GM21515 (cell line): Measurements from ENCODE around the gene CRYZ.

Source experiments
- ATAC-seq: cut with Tn5 transposase; IDR thresholded peaks from one replicate; pipeline ENCODE4 v1.9.1; 2021; ENCODE audit not compliant: unreplicated experiment

CRYZ gene

GRCh38 chr1:74731399-74732052, 1.3 kb downstream of the CRYZ start:
- no peak for ATAC-seq

- ATAC-seq: no peak
These were observed 2.9 kb downstream of the CRYZ start for GRCh38 chr1:74729741-74730478.

- no peak for ATAC-seq
These were observed 4.1 kb downstream of the CRYZ start for GRCh38 chr1:74728736-74729135.

GRCh38 chr1:74726063-74726462, 6.8 kb downstream of the CRYZ start:
- no peak for ATAC-seq

- ATAC-seq: no peak
These were observed 15.2 kb downstream of the CRYZ start for GRCh38 chr1:74717626-74718025.

- ATAC-seq: no peak
These were observed 16.0 kb downstream of the CRYZ start for GRCh38 chr1:74716822-74717221.

- no peak for ATAC-seq
These were observed 17.0 kb downstream of the CRYZ start for GRCh38 chr1:74715806-74716205.

- ATAC-seq: no peak
These were observed 17.7 kb downstream of the CRYZ start for GRCh38 chr1:74715236-74715502.

- peak; percentile 55 for ATAC-seq
These were observed 18.2 kb downstream of the CRYZ start for GRCh38 chr1:74714429-74715235.

GRCh38 chr1:74713849-74714248, 19.0 kb downstream of the CRYZ start:
- no peak for ATAC-seq

- no peak for ATAC-seq
These were observed 20.0 kb downstream of the CRYZ start for GRCh38 chr1:74712881-74713280.

- ATAC-seq: no peak
These were observed 29.3 kb downstream of the CRYZ start for GRCh38 chr1:74703386-74704182.

- peak; percentile 53 for ATAC-seq
These were observed 33.5 kb downstream of the CRYZ start for GRCh38 chr1:74699331-74699730.

GRCh38 chr1:74697832-74698231, 35.0 kb downstream of the CRYZ start:
- no peak for ATAC-seq

GRCh38 chr1:74693473-74693872, 39.4 kb downstream of the CRYZ start:
- ATAC-seq: no peak

- no peak for ATAC-seq
These were observed 41.9 kb downstream of the CRYZ start for GRCh38 chr1:74690909-74691308.

GRCh38 chr1:74690364-74690696, 42.5 kb downstream of the CRYZ start:
- ATAC-seq: no peak

- no peak for ATAC-seq
These were observed 43.1 kb downstream of the CRYZ start for GRCh38 chr1:74689621-74690363.

- no peak for ATAC-seq
These were observed 45.9 kb downstream of the CRYZ start for GRCh38 chr1:74686928-74687327.

- ATAC-seq: no peak
These were observed 48.5 kb downstream of the CRYZ start for GRCh38 chr1:74684301-74684700.

- no peak for ATAC-seq
These were observed 49.2 kb downstream of the CRYZ start for GRCh38 chr1:74683656-74684055.
